ENCODE measurements around the gene SEMA3D.

SEMA3D gene

GRCh38 chr7:85065888-85066485 is 120.9 kb downstream of the SEMA3D start:
- no peak for TF ChIP-seq CTCF (IDR thresholded peaks at IDR 0.05; ENCODE audit: insufficient read depth, missing control alignments)
- DNase-seq (ENCODE audit: insufficient read length, low spot score), result no peak
- no peak for FAIRE-seq

- no peak for FAIRE-seq
- no peak for DNase-seq (ENCODE audit: insufficient read length, low spot score)
- TF ChIP-seq CTCF (IDR thresholded peaks at IDR 0.05; ENCODE audit: insufficient read depth, missing control alignments), result no peak
Measured at GRCh38 chr7:85065306-85065705, 121.5 kb downstream of the SEMA3D start.

GRCh38 chr7:85062651-85063050 is 124.2 kb downstream of the SEMA3D start:
- no peak for DNase-seq (ENCODE audit: insufficient read length, low spot score)
- TF ChIP-seq CTCF (IDR thresholded peaks at IDR 0.05; ENCODE audit: insufficient read depth, missing control alignments), result no peak
- no peak for FAIRE-seq

GRCh38 chr7:85061456-85061855 is 125.4 kb downstream of the SEMA3D start:
- FAIRE-seq (no peak), DNase-seq (ENCODE audit: insufficient read length, low spot score) (no peak)
- TF ChIP-seq CTCF (IDR thresholded peaks at IDR 0.05; ENCODE audit: insufficient read depth, missing control alignments), result no peak

- no peak for FAIRE-seq
- TF ChIP-seq CTCF (IDR thresholded peaks at IDR 0.05; ENCODE audit: insufficient read depth, missing control alignments), result no peak
- no peak for DNase-seq (ENCODE audit: insufficient read length, low spot score)
Measured at GRCh38 chr7:85060696-85061095, 126.2 kb downstream of the SEMA3D start.

GRCh38 chr7:85055906-85056305 is 130.9 kb downstream of the SEMA3D start:
- FAIRE-seq, result no peak
- no peak for DNase-seq (ENCODE audit: insufficient read length, low spot score)
- no peak for TF ChIP-seq CTCF (IDR thresholded peaks at IDR 0.05; ENCODE audit: insufficient read depth, missing control alignments)

- DNase-seq (ENCODE audit: insufficient read length, low spot score), result no peak
- FAIRE-seq, result no peak
- no peak for TF ChIP-seq CTCF (IDR thresholded peaks at IDR 0.05; ENCODE audit: insufficient read depth, missing control alignments)
Measured at GRCh38 chr7:85055196-85055595, 131.7 kb downstream of the SEMA3D start.

All from D721Med (cell line).